Vagina (tissue), 2 donors: ENCODE results near the gene SREBF2. TPM values are rescaled to one million over a fixed set of nuclear protein-coding genes. Genes with fewer than 3 reads are reported as not detected.
A peak's percentile ranks its signal among the peaks of the same experiment; 100 is the strongest.

Experiments
- DNase-seq, 2 donors: peaks; one replicate each; pipeline ENCODE4 v3.0.0-alpha.2; 2017; ENCODE audit errors: extremely low spot score in 2 of 2
- H3K27ac ChIP-seq: fragments of 200-600 bp; sonication (generic); one replicate; pipeline ENCODE4 v1.5.1; 2019
- H3K27me3 ChIP-seq: fragments of 200-600 bp; sonication (generic); one replicate; pipeline ENCODE4 v1.5.1; 2019
- H3K36me3 ChIP-seq, 2 donors: fragments of 200-600 bp; sonication (generic); one replicate each; pipeline ENCODE4 v1.5.1; 2017 to 2019
- H3K4me1 ChIP-seq: fragments of 200-600 bp; sonication (generic); one replicate; pipeline ENCODE4 v1.5.1; 2019
- H3K4me3 ChIP-seq, 2 donors: fragments of 200-600 bp; sonication (generic); 1 replicate in 1 of 2; 2 replicates in 1 of 2; pipeline ENCODE4 v1.5.1; 2016 to 2019
- H3K9me3 ChIP-seq: fragments of 200-600 bp; sonication (generic); one replicate; pipeline ENCODE4 v1.5.1; 2019
- CTCF ChIP-seq, 3 experiments: fragments of 450-650 bp in 2 of 3; fragments of 200-600 bp in 1 of 3; sonication (generic) in 1 of 3; IDR thresholded peaks; one replicate each; pipeline ENCODE4 v1.5.1; 2017 to 2019; ENCODE audit warnings: antibody characterized with exemption in 3 of 3, mild to moderate bottlenecking in 2 of 3, moderate library complexity in 2 of 3
- POLR2A ChIP-seq, 2 donors: fragments of 450-650 bp; IDR thresholded peaks; one replicate each; pipeline ENCODE4 v1.6.1; 2017; ENCODE audit warnings: antibody characterized with exemption in 2 of 2, mild to moderate bottlenecking in 2 of 2, moderate library complexity in 2 of 2
- POLR2AphosphoS5 ChIP-seq, 2 donors: sonication (generic); formaldehyde crosslinking; IDR thresholded peaks; one replicate each; pipeline ENCODE4 v1.9.0; 2017; ENCODE audit warnings: antibody characterized with exemption in 2 of 2, mild to moderate bottlenecking in 2 of 2, low read depth in 1 of 2; ENCODE audit not compliant: insufficient read depth in 1 of 2
- intact Hi-C: fragments of 100-400 bp; cut with DNase I; formaldehyde crosslinking; loops from one replicate; pipeline ENCODE4 v1.15.1; 2023
- total RNA-seq: library from RNA; depleted of rRNA; stranded (reverse); fragments of >200 nt; gene quantifications from one replicate; pipeline ENCODE4 v1.2.3, GENCODE V29; 2016

Gene SREBF2
- total RNA-seq, 1 donor from 2014 or later, result 98.0 TPM

GRCh38 chr22:41925783-41926460, 93.0 kb downstream of the SREBF2 start:
- TF ChIP-seq POLR2AphosphoS5 (IDR thresholded peaks at IDR 0.05; ENCODE audit: insufficient read depth in 1 of 2, low read depth in 1 of 2), result no peak
- peak in 1 of 3 experiments; percentile 36 for TF ChIP-seq CTCF (IDR thresholded peaks at IDR 0.05)
- no peak for TF ChIP-seq POLR2A (IDR thresholded peaks at IDR 0.05)
- H3K4me3 ChIP-seq, result peak overlapping the region; percentile 47 to 51
- intact Hi-C loops, result no loop called here
- no peaks in the 10 kb centered on the region for H3K36me3 ChIP-seq
- H3K4me1 ChIP-seq, result peaks cover 13% of the 10 kb centered on the region
- DNase-seq, result no peak
- H3K27me3 ChIP-seq, result no peaks in the 10 kb centered on the region
- no peak overlapping the region for H3K27ac ChIP-seq
- H3K9me3 ChIP-seq, result no peaks in the 10 kb centered on the region

- no peak for DNase-seq
- intact Hi-C loops, result no loop called here
- Histone ChIP-seq H3K27ac (no peak overlapping the region), H3K27me3 (no peaks in the 10 kb centered on the region), H3K36me3 (no peaks in the 10 kb centered on the region), H3K4me1 (peaks cover 13% of the 10 kb centered on the region), H3K9me3 (no peaks in the 10 kb centered on the region), H3K4me3 (no peak overlapping the region)
- no peak for TF ChIP-seq POLR2A (IDR thresholded peaks at IDR 0.05)
- no peak for TF ChIP-seq POLR2AphosphoS5 (IDR thresholded peaks at IDR 0.05; ENCODE audit: insufficient read depth in 1 of 2, low read depth in 1 of 2)
- no peak for TF ChIP-seq CTCF (IDR thresholded peaks at IDR 0.05)
These were observed 94.9 kb downstream of the SREBF2 start for GRCh38 chr22:41927813-41928212.

- TF ChIP-seq POLR2AphosphoS5 (IDR thresholded peaks at IDR 0.05; ENCODE audit: insufficient read depth in 1 of 2, low read depth in 1 of 2) (no peak), POLR2A (IDR thresholded peaks at IDR 0.05) (no peak), CTCF (IDR thresholded peaks at IDR 0.05) (no peak)
- intact Hi-C loops, result no loop called here
- Histone ChIP-seq H3K9me3 (no peaks in the 10 kb centered on the region), H3K27me3 (no peaks in the 10 kb centered on the region), H3K4me1 (peaks cover 13% of the 10 kb centered on the region), H3K4me3 (no peak overlapping the region), H3K27ac (no peak overlapping the region), H3K36me3 (no peaks in the 10 kb centered on the region)
- no peak for DNase-seq
These were observed 95.9 kb downstream of the SREBF2 start for GRCh38 chr22:41928593-41929417.

GRCh38 chr22:41929418-41929810, 96.5 kb downstream of the SREBF2 start:
- H3K27me3 ChIP-seq, result no peaks in the 10 kb centered on the region
- intact Hi-C loops, result no loop called here
- no peaks in the 10 kb centered on the region for H3K9me3 ChIP-seq
- TF ChIP-seq POLR2AphosphoS5 (IDR thresholded peaks at IDR 0.05; ENCODE audit: insufficient read depth in 1 of 2, low read depth in 1 of 2), result no peak
- TF ChIP-seq CTCF (IDR thresholded peaks at IDR 0.05), result no peak
- TF ChIP-seq POLR2A (IDR thresholded peaks at IDR 0.05), result no peak
- no peak overlapping the region for H3K4me3 ChIP-seq
- no peak for DNase-seq
- H3K27ac ChIP-seq, result no peak overlapping the region
- H3K4me1 ChIP-seq, result peaks cover 13% of the 10 kb centered on the region
- H3K36me3 ChIP-seq, result no peaks in the 10 kb centered on the region
